Limb (tissue), 2 donors: ENCODE data around the gene CDPF1.
A peak's percentile ranks its signal among the peaks of the same experiment; 100 is the strongest.
"Not testable (repeated sequence)": the region's sequence is repeated elsewhere in the genome, so short reads cannot be mapped to it uniquely, and the experiment has no call there.

Source experiments
- DNase-seq, 2 donors: peaks; one replicate each; pipeline ENCODE4 v3.0.0-alpha.2; 2016; ENCODE audit errors: extremely low spot score in 2 of 2

The CDPF1 gene

DNA sequence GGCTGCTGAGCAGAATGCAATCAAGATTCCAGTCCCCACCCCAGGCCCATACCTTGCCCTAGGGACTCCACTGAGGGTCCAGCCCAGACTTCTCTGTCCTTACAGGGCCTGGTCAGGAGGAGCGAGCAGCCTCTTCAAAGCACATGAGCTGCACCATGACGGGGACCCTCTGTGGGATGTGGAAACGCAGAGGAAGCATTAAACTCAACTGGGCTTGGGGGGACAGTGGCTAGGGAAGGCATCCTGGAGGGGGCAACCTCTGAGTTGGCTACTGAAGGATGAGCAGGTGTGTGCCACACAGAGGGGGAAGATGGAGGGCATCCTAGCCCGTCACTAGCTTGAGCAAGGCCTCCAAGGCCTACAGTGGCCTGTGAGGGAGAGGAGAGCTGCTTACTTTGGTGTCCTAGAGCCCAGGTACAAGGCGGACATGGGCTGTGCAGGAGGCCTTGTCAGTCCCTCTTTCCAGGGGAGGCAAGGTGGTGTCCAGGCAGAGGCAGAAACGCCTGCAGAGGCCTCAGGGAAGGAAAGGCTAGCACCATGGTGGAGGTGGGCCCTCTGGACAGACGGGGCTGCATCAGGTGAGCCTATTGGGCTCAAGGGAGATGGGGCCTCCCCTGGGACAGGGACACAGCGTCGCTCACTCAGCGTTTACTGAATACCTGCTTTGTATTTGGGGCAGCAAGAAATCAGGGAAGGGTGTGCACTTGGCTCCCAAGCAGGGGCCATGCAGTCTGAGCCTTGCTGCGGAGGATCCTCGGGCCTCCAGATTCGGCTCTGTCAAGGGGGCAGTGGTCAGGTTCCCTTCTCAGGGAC lies 32.0 kb upstream of the CDPF1 start:
- DNase-seq: no peak

DNA sequence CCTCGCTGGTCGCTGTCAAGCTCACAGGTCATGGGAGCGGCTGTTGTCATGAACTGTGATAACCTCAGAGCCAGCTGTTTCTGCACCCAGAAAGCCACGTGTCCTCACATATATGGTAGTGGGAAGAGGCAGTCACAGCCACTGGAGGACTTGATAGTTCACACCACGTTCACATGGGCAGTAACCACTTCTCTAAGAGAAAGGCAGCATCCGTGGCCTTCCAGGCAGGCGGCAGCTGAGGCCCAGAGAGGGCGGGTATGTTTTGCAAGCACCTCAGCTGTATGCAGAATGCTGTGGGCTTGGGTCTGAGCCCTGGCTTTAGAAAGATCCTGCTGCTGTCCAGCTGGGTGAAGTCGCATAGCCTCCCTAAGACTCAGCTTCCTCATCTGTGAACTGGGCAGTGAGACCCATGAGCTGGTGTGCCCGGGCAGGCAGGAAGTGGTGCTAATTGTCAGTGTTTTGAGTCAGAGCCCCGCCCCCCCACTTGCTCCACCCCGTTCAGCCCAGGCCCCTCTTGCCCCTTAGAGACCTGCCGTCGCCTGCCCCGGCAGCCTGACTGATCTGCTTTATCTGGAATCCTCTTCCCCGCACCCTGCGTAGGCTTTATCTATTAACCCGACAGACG lies 31.0 kb upstream of the CDPF1 start:
- DNase-seq: no peak

GRCh38 chr22:46280063-46280817 lies 30.1 kb upstream of the CDPF1 start:
- DNase-seq: no peak

DNA sequence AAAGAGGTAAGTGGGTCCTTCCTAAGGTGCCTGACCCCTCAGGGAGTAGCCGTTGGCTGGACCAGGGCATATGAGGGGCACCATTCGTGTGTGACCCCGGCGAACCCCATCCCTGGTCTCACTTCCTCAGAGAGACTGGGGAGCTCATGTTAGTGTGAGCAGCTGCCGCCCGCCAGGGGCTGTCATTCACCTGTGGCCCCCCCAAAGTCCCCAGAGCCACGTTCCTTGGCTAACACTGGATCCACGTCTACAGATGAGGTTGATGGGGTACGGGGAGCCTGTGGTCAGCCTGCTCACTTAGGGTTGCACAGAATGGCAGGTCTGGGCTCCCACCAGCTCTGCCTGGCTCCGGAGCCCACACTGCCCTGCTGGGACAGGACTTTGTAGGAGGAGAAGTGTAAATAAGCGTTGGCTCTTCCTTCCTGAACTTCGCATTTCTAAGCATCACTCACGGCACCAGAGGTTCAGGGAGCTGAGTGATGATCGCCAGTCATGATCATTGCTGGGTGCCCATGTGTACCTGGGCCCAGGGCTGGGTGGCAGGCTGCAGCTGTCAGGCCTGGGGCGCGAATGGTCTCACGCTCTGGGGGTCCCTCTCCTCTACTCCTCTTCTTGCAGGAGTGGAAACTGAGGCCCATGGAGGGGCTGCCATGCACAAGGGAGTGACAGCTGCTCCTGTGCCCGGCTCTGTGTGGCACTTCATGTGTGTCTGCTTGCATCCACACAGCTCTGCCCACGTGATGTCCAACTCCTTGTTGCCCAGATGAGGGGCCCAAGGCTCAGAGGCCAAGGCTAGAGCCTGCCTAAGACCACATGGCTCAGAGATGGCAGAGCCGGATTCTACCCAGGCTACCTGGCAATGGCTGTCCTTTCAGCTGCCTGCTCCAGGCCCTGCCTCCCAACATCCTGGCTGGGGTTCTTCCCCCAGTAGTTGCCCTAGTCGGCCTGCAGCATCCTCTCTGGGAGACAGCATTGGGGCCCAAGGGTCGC lies 28.9 kb upstream of the CDPF1 start:
- DNase-seq: no peak

DNA sequence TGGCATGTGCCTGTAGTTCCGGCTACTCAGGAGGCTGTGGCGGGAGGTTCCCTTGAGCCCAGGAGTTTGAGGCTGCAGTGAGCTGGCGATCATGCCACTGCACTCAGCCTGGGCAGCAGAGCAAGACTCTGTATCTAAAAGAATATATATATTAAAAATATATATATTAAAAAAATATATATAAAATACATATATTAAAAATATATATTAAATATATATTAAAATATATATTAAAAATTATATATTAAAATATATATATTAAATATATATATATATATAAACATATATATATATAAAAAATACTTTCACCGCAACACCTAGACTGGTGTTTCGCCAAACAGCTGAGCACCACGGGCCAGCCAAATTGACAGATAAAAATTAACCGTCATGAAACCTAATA lies 26.5 kb upstream of the CDPF1 start:
- DNase-seq: no peak

GRCh38 chr22:46275455-46276122 lies 25.5 kb upstream of the CDPF1 start:
- DNase-seq: no peak

- no peak for DNase-seq
These were observed 24.3 kb upstream of the CDPF1 start for GRCh38 chr22:46274381-46274780.

DNA sequence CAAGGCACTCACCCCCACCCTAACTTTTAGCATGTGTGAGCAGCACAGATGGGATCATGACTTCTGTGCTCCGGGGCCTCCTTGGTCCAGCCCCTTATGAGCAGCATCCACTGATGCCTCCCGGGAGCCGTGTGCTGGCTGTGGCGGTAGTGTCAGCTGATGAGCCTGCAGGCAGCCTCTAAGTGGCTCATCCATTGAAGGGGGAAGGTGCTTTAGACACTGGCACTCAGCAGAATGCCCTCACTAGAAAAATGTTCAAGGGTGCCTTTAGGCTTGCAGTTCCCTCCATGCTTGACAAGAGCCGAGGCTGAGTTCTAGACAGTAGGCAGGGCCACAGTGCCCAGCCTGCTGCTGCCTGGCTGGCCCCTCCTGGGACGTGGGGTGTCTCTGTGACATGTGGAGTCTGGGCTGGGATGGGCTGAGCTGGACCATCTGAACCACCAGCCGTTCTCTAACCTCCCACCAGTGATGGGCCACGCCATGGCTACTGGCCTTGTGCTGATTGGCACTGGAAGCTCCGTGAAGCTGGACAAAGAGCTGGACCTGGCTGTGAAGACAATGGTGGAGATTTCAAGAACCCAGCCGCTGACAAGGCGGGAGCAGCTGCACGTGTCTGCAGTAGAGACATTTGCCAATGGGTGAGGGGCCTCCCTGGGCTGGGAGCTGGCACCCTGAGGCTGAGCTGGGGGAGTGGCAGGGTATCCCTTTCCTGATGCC lies 23.5 kb upstream of the CDPF1 start:
- no peak for DNase-seq

DNA sequence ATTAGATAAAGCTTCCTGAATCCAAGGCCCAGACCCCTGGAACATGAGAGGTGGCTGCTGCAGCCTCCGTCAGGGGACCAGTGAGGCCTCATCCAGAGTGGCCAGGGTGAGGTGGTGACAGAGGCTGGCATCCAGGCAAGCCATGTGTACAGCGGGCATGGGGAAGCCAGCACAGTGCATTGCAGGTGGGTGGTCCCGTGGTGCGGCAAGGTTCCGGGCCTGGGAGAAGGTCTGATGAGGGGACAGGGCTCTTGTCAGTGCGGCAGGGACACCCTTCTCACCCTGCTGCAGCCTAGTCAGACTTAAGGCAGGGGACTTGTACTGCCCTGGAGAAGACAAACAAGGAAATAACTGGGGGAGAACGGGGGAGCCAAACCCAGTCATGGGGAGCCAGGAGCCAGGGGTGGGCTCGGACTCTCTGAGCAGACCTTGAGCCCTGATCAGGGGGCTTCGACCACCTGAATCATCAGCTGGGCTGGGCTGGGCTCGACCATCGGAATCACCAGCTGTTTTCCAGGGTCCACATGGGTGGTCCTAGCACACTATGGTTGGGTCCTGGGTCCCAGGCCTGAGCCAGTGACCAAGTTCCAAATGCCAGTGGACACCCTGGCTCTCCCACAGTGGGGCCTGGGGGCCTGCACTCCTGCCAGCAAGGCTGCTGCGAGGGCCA lies 22.8 kb upstream of the CDPF1 start:
- DNase-seq: no peak

DNA sequence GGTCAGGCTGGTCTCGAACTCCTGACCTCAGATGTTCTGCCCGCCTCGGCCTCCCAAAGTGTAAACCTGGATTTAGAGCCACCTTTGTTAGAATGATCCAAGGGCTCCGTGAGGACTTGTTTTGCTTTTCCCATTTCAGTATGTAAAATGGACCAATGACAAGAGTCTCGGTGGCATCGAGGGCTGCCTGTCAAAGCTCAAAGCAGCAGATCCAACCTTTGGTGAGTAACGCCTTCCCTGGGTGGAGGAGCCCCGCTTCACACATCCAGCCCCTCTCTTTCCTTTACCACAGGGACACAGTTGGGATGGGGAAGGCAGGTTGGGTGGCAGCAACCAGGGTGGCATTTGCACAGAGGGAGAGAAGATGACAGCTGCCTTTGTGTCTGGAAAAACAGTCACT lies 22.1 kb upstream of the CDPF1 start:
- no peak for DNase-seq

GRCh38 chr22:46269564-46269963 lies 19.5 kb upstream of the CDPF1 start:
- DNase-seq: no peak

GRCh38 chr22:46267431-46268279 lies 17.6 kb upstream of the CDPF1 start, which contains the start of gene TTC38:
Gene TTC38 (plus strand): TSS chr22:46268008. CDS start chr22:46268040, 32 bp downstream.
- peak; percentile 49 to 91 for DNase-seq

DNA sequence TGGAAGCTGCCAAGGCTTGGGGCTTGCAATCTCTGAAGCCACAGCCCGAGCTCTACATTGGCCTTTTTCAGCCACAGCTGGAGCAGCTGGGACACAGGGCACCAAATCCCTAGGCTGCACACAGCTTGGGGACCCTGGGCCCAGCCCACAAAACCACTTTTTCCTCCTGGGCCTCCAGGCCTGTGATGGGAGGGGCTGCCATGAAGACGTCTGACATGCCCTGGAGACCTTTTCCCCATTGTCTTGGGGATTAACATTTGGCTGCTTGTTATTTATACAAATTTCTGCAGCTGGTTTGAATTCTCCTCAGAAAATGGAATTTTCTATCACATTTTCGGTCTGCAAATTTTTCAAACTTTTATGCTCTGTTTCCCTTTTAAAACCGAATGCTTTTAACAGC lies 15.5 kb upstream of the CDPF1 start:
- not testable (repeated sequence) for DNase-seq

- DNase-seq: not testable (repeated sequence)
These were observed 14.4 kb upstream of the CDPF1 start for GRCh38 chr22:46264520-46264919.

DNA sequence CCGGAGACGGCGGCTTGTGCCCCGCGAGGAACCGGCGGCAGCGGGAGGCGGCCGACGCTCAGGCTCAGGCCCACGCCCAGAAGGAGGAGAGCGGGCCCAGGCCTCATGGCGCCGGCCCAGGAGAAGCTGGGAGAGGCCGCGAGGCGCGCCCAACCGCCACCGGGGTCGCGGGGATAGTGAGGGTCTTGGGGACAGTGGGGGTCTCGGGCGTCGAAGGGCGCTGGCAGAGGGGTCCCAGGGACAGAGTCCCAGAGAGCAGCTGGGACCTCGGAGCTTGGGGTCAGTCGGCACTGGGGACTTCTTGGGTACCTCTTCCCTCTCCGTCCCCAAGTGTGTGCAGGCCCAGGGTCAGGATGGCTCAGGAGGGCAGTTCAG lies 13.1 kb upstream of the CDPF1 start, which contains the start of gene PKDREJ:
PKDREJ (minus strand) TSS at position 128 of the 375 bp plus-strand sequence; CDS start at position 107, 21 bp downstream.
- DNase-seq: no peak

GRCh38 chr22:46262449-46263215 lies 12.5 kb upstream of the CDPF1 start:
- DNase-seq: peak in 1 of 2 donors; percentile 49

GRCh38 chr22:46260038-46260437 lies 9.9 kb upstream of the CDPF1 start:
- no peak for DNase-seq
